Panc1 (cell line): ENCODE data around the gene SLC49A4.

ENCODE experiments used
- CTCF ChIP-seq: fragments of 450-650 bp; IDR thresholded peaks from 2 replicates; pipeline ENCODE4 v1.5.1; 2017; ENCODE audit warnings: mild to moderate bottlenecking
- REST ChIP-seq, 2 experiments: IDR thresholded peaks; 2 replicates each; pipeline ENCODE4 v1.6.1; 2011 to 2012; ENCODE audit warnings: low read depth in 2 of 2, control low read depth in 1 of 2, low read length in 1 of 2, mild to moderate bottlenecking in 1 of 2, moderate library complexity in 1 of 2; ENCODE audit not compliant: insufficient read depth in 1 of 2

DNA sequence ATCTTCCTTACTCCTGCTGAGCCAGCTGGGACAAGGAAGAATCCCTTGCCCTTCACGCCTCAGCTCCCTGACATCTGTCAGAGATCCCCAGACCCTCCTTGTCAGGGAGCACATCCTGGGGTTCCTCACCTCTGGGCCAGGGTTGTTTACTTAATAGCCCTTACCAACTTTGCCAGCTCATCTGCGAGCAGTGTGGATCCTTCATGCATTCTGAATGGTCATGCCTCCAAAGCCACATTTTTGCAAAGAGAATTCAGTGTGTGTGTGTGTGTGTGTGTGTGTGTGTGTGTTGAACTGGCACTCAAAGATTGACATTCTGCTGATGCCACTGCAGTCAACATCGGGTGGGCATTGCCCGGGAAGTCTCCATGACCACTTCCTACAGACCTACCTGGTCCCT, 112.6 kb downstream of the SLC49A4 start:
- no peak for TF ChIP-seq CTCF
- TF ChIP-seq REST (IDR thresholded peaks at IDR 0.05; ENCODE audit: insufficient read depth in 1 of 2, low read depth in 2 of 2, low read length in 1 of 2) = no peak
